ENCODE data around the gene MLLT10.
A peak's percentile ranks its signal among the peaks of the same experiment; 100 is the strongest.

- TF ChIP-seq POLR2A (IDR thresholded peaks at IDR 0.05) (peak in 1 of 2 donors; percentile 86), POLR2AphosphoS5 (IDR thresholded peaks at IDR 0.05; ENCODE audit: insufficient read depth in 1 of 2, low read depth in 1 of 2) (peak in 1 of 2 donors; percentile 94)
- TF ChIP-seq, protein P1, sequence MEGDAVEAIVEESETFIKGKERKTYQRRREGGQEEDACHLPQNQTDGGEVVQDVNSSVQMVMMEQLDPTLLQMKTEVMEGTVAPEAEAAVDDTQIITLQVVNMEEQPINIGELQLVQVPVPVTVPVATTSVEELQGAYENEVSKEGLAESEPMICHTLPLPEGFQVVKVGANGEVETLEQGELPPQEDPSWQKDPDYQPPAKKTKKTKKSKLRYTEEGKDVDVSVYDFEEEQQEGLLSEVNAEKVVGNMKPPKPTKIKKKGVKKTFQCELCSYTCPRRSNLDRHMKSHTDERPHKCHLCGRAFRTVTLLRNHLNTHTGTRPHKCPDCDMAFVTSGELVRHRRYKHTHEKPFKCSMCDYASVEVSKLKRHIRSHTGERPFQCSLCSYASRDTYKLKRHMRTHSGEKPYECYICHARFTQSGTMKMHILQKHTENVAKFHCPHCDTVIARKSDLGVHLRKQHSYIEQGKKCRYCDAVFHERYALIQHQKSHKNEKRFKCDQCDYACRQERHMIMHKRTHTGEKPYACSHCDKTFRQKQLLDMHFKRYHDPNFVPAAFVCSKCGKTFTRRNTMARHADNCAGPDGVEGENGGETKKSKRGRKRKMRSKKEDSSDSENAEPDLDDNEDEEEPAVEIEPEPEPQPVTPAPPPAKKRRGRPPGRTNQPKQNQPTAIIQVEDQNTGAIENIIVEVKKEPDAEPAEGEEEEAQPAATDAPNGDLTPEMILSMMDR (IDR thresholded peaks at IDR 0.05): peak in 2 of 3 experiments; percentile 3 to 37
Observed at GRCh38 chr10:21533467-21534279, at the start of gene MLLT10.

Measured in vagina (tissue), 2 donors.